HG03135 (cell line): ENCODE results near the gene CFAP77.

Experiments used
- ATAC-seq: cut with Tn5 transposase; IDR thresholded peaks from one replicate; pipeline ENCODE4 v1.9.1; 2021; ENCODE audit warnings: mild to moderate bottlenecking, moderate library complexity; ENCODE audit not compliant: unreplicated experiment

Gene CFAP77

DNA sequence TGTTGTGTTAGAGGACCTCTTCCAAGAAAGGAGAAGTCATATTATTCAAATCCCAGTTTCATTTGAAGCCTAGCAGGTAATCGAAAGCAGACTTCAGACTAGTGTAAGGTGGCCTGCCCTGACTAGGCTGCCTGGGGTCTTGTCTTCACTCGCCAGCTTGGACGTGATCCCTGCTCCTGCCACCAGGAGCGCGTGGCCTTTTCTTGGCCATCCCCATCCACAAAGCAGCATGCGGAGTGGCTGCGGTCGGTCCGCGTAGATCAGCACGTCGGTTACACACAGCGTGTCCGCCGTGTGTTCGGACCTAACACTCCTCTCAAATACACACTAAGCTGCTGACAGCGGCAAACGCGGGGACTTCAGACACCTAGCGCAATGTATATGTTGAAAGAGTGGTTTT, 37.3 kb downstream of the CFAP77 start:
- no peak for ATAC-seq

DNA sequence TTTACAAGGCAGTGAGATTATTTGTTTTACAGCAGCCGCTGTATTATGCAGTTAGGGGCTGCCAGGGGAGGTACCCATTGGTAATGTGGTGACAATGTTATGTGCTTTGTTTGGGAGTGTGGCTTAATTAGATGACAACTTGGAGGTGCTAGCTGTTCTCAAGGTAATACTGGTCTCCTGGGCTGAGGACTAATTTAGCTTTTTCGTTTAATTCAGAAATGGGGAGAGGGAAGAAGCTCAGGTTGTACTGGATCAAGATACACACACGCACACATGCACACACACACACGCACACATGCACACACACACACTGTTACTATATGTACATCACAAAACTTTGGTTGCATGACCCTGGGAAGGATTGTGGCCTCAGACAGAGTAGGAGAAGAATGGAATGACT, 37.9 kb downstream of the CFAP77 start:
- no peak for ATAC-seq

- ATAC-seq = no peak
Measured at GRCh38 chr9:132451276-132451675, 41.3 kb downstream of the CFAP77 start.

DNA sequence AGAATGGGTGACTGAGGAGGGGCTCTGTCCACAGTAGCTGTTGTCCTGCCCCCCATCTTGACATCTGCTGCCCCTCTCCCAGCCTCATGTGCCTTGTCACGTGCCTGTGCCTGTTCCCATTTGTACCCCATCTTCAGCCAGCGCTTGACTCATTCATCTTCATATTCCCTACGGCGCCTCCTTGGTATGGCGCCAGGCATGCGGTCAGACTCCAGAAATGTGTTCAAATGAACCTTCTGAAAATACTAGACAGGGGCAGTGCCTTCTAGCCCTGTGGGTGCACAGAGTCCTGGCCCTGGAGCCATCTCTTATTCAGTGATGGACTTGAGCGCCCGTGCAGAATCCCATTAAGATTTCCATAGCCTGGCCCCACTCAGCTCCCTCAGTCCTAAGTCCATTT, 46.2 kb downstream of the CFAP77 start:
- ATAC-seq = no peak

DNA sequence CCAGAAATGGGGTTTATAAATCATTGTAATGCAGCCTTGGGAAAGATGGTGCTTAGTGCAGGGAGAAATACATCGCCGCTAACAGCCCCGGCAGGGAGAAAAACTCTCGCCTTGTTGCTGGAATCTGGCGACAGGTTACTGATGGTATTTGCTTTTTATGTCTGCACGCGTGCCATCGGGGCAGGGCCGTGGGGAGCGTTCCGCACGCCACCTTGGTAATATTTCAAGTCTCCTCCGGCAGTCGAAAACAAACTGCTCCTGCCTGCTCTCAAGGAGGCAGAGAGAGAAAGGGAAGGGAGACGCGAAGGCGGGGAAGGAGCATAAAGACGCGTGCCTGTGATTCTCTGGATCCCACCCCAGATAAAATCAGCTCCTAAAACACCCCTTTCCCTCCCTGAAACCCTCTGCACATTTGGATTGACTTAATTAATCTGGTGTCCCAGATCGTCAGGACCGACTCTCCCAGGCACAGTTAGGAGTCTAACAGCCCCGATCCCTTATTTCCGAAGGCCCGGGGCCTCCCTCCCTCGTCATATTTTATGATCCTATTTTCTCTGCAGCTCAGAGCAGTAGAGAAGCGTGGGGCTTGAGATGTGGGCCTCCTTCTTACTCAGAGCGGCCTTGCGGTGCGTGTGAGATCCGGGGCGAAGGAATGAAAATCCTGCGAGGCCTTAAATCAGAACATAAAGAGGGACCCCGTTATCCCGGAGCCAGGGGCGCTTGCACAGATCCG, 47.7 kb downstream of the CFAP77 start:
- ATAC-seq = no peak

GRCh38 chr9:132458432-132458831, 48.4 kb downstream of the CFAP77 start:
- ATAC-seq = no peak

DNA sequence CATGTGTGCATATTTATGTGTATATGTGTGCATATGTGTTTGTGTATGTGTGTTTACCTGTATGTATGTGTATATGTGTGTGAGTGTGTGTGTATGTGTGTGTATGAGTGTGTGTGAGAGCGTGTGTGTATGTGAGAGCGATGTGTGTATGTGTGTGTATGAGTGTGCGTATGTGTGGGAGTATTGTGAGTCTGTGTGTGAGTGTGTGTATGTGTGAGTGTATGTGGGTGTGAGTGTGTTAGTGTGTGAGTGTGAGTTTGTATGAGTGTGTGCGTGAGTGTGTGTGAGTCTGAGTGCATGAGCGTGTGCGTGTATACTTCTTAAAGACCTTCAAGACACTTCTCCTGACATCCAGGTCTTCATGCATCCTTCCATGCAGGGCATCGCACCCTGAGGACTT, 49.6 kb downstream of the CFAP77 start:
- no peak for ATAC-seq

- ATAC-seq = no peak
Measured at GRCh38 chr9:132460240-132460639, 50.2 kb downstream of the CFAP77 start.

DNA sequence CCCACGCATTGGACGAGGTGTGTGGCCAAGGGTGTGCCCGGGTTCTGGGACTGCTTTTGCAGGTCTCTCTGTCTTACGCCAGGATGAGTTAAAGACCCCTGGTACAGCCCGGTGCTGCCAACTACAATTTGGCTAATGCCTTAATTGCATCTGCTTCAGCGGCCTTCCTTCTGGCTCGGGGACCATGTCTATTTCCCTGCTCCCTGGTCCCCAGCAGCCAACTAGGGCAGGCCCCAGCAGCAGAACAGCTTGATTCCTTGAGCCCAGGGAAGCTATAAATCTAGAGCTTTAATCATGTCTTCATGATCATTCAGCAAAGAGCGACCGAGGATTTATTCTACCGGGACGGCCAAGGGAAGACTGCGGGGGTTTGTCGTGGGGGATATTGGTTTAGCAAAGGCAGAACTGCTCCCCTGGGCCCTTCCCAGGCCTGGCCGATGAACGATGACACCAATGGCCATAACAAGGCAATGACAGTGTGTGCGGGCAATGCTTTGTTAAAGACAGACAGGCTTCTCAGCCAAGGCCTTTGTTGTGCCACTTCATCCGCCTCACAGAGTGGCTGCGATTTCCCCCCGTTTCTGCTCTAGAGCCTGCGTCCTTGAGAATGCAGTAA, 51.4 kb downstream of the CFAP77 start:
- ATAC-seq = no peak

- no peak for ATAC-seq
Measured at GRCh38 chr9:132461971-132462370, 52.0 kb downstream of the CFAP77 start.

GRCh38 chr9:132464547-132464946, 54.5 kb downstream of the CFAP77 start:
- no peak for ATAC-seq

GRCh38 chr9:132465131-132465635, 55.2 kb downstream of the CFAP77 start:
- ATAC-seq = no peak

DNA sequence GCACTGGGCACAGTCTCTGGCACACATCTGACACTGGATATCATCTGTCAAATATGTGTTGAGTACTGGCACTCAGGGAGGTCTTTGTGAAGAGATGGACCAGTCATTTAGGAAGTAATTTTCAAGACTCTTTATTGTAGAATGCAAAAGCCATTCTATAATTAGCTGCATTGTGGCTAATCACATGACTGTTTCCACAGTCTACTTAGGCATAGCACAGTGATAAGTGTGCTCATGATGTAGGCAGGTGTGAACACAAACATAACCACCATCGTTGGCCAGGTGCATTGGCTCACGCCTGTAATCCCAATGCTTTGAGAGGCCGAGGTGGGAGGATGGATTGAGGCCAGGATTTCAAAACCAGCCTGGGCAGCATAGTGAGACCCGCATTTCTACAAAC, 62.2 kb downstream of the CFAP77 start:
- ATAC-seq = no peak

DNA sequence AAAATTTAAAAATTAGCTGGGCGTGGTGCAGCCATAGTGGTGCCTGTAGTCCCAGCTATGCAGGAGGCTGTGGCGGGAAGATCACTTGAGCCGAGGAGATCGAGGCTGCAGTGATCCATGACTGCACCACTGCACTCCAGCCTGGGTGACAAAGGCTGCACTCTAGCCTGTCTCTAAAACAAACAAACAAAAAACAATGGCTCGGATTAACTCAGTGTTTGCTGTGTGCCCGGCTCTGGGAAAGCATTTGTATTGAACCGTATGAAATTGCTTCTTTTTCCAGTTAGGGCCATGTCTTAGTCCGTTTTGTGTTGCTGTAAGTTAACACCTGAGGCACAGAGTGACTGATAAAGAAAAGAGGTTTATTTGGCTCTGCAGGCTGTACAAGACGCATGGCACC, 62.6 kb downstream of the CFAP77 start:
- no peak for ATAC-seq

DNA sequence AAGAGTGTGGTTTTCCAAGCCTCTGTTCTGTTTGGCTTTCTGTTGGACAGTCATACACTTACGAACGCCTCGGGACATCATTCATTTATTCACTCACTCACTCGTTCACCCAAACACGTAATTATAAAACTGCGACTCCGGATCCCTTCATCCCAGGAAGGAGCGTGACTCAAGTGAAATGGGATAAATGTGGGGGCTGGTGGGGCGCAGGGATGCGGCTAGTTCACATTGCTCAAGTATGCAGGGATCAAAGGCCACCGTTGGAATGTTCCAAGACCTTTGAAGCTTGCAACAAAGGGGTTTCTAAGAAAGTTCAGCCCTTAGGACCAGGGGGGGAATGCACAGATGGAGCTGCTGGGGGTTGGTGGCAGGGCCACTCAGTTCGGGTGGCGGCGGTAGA, 64.2 kb downstream of the CFAP77 start:
- ATAC-seq = no peak

DNA sequence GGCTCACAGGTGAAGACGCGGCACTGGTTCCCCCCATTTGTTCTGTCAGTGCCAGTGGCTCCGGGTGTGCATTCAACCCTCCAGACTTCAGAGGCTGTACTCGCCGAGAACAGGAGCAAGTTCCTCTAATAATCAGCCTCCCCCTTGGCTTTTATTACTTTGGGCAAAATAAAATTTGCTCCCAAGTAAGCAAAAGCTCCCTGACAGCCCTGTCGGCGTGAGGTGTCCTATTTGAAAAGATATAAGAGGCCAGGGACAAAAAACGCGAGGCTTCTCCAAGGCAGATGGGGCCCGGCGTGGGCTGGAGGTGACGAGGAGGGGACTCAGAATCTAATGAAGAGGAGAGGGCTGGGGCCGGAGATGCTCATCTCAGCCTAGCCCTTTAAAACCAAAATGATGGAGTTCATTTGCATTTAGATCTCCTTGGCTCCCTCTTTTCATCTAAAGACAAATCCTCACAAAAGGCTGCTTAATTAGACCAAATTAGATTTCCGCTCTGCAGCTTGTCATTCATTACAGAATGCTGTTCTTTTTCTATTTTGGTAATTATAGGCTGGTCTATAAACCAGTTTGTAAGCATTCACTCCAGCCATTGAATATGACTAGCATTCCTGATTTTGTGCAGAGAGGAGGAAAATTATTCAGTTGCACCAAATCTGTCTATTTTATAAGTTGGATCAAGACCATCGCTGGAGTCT, 68.5 kb downstream of the CFAP77 start:
- ATAC-seq = no peak

DNA sequence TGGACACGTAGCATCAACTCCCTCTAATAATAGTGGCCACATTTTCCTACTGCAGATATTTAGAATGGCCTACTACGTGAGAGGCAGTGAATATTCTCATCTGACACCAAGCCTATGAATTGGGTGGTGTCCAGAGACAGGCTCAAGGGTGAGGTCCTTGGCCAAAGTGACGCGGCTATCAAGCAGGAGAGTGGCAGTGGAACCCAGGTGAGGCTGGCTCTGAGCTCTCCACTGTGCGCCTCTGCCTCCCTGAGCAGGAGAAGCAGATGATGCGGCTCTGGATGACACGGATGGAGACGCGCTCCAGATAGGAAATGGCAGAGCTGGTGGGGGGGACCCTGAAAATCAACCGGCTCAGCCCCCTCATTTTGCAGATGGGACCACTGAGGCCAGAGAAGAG, 69.7 kb downstream of the CFAP77 start:
- no peak for ATAC-seq

GRCh38 chr9:132481053-132481849, 71.2 kb downstream of the CFAP77 start:
- ATAC-seq = no peak

DNA sequence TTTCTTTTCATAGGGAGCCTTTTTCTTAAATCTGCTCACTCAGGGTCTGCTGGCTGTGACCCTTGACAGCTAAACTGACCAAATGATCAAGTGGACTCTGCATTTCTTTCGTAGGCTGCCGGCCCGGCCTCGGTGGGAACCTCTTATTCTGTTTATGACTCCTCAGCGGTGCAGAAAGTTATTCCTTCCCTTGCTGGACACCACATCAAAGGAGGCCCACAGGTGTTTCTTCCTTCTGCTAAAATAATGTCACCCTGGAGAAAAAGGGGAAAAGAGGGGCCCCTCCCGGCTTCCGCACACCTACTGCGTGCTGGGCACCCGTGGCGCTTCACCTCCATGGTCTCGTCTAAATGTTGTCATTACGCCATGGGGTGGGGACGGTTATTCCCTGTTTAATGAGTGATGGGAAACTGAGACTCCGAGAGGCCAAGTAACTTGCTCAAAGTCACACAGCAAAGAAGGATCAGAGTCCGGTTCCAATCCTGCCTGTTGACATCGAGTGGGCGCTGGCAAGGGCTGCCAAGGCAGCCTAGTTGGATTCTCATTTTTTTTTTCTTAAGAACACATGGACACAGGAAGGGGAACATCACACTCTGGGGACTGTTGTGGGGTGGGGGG, 72.3 kb downstream of the CFAP77 start:
- no peak for ATAC-seq

DNA sequence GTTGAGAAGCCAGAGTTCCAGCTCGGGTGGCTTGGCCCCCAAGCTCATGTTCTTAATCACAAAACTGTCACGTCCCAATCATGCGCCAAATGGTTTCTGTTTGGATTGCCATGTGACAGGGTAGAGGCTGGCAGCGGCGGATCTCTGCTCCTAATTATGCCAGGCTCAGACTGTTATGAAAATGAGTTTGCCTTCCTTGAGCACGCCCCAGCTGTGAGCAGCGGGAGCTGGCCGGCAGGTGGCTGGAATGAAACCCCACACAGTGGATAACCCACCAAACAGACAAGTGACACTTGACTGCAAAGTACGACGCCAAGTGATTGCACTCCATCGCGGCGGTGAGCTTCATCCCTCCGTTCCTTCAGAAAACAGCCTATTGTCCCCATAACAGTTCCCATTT, 75.4 kb downstream of the CFAP77 start:
- no peak for ATAC-seq
